DMS53 treated with DMSO at 0.1 percent for 48 hours (cell line): ENCODE measurements around the gene ITIH2.
"Not testable (repeated sequence)": the region's sequence is repeated elsewhere in the genome, so short reads cannot be mapped to it uniquely, and the experiment has no call there.

ENCODE experiments used
- DNase-seq: peaks from one replicate; lab custom pipeline; 2025; ENCODE audit not compliant: unreplicated experiment; lab: John Stamatoyannopoulos, UW

The ITIH2 gene

GRCh38 chr10:7738536-7739407 lies 35.7 kb downstream of the ITIH2 start:
- peak; percentile 19 for DNase-seq

GRCh38 chr10:7744307-7744706 lies 41.2 kb downstream of the ITIH2 start:
- no peak for DNase-seq

GRCh38 chr10:7748637-7749036 lies 45.5 kb downstream of the ITIH2 start:
- DNase-seq = not testable (repeated sequence)

- no peak for DNase-seq
These were observed 47.1 kb downstream of the ITIH2 start for GRCh38 chr10:7750222-7750621.

GRCh38 chr10:7752251-7752650 lies 49.1 kb downstream of the ITIH2 start:
- no peak for DNase-seq

GRCh38 chr10:7755103-7755502 lies 52.0 kb downstream of the ITIH2 start:
- DNase-seq = no peak

GRCh38 chr10:7756360-7756992 lies 53.4 kb downstream of the ITIH2 start:
- DNase-seq = no peak

DNA sequence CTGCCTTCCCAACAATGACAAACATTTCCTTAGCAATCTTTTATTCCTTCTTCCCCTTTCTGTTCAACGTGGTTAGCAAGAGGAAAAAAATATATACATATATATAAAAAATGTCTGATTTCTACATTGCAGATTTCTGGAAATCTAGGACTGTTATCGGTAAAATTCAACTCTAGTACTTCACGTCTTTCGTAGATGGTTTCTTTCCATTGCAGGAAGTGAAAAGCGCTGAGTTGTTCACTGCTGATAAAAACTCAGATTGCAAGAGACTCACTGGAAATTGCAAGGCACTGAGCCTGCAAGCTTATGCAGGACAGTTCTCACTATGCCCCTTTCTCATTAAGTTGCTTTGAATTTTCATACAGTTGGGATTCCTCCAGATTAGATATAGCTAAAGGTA lies 60.8 kb downstream of the ITIH2 start:
- DNase-seq = no peak

DNA sequence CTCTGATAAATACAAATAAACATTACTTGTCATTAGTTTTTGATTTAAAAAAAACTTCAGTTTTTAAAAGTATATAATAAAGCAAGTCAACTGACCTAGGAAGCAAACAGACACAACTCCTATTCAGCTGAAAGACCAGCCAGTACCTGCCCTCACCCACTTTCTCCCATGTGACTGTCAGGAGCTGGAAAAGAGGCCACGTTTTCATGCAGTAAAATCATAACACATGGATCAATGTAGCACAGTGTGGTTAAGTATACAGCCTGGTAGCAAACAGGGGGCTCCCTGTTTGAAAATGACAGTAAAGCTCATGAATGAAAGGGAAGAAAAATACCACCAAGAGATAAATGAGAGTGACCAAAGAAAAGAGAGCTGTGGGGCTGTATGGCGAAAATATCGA lies 63.1 kb downstream of the ITIH2 start:
- DNase-seq = no peak

GRCh38 chr10:7767209-7767608 lies 64.1 kb downstream of the ITIH2 start:
- no peak for DNase-seq

GRCh38 chr10:7768417-7768816 lies 65.3 kb downstream of the ITIH2 start:
- no peak for DNase-seq

DNA sequence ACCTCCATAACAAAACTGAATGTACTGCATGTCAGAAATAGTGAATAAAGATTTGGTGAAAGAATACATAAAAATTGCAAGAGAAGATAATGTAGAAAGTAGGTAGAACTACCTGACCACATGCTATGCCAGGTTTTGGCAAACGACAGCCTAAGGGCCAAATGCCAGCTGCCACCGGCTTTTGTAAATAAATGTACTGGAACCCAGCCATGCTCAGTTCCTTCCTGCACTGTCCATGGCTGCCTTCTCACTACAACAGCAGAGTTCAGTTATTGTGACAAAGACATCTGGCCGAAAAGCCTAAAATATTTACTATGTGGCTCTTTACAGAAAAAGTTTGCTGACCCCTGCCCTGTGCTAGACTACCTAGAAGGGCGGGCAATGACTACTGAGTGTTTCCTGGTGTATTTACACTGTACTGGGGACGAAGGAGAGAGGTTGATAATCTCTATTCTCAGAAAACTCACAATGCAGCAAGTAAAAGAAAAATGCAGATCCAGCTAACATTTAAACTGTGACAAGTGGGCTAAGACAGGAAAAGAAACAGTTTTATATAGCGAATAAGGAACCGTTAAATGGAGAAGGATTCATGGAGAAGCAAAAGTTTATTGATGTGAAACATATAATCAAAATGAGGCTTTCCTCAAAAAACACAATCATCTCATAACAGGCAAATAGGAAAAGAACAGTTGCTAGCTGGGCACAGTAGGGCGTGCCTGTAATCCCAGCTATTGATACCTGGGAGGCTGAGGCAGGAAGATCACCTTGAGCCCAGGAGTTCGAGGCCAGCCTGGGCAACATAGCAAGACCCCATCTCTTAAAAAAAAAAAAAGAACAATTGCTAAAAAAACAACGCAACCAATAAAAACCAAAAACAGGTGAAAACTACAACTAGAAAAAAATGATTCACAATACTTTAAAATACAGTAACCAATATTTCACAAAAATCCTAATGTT lies 71.0 kb downstream of the ITIH2 start:
- DNase-seq = peak; percentile 52

DNA sequence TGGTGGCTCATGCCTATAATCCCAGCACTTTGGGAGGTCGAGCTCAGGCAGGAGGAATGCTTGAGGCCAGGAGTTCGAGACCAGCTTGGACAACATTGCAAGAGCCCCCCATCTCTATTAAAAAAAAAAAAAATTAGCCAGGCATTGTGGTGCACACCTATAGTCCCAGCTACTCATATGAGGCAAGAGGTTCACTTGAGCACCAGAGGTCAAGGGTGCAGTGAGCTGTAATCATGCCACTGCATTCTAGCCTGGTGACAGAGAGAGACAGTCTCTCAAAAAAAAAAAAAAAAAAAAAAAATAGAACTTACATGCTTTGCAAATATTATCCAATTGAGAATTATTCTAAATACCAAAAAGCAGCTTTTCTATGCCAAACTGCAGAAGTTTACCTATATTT lies 73.7 kb downstream of the ITIH2 start:
- no peak for DNase-seq

DNA sequence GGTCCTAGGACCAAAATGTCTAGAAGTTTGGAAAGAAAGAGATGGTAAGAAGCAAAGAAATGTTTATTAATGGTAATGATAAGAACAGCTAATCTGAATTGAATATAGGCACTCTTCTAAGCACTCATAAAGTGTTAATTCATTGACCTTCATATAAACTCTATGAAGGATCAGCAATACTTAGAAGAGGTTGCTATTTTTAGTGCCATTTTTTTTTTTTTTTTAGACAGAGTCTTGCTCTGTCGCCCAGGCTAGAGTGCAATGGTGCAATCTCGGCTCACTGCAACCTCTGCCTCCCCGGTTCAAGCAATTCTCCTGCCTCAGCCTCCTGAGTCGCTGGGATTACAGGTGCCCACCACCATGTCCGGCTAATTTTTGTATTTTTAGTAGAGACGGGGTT lies 79.1 kb downstream of the ITIH2 start:
- not testable (repeated sequence) for DNase-seq

DNA sequence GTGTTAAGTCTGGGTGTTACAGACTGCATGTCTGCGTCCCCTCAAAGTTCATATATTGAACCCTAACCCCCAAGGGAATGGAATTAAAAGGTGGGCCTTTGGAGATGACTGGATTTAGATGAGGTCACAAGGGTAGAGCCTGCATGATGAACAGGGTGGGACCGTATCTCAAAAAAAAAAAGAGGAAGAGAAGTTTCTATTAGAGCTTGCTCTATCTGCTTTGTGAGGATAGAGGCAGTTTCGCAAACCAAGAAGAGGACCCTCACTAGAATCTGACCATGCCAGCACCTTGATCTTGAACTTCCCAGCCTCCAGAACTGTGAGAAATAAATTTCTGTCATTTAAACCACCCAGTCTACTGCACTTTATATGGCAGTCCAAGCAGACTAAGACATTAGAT lies 83.3 kb downstream of the ITIH2 start:
- no peak for DNase-seq

- no peak for DNase-seq
These were observed 84.2 kb downstream of the ITIH2 start for GRCh38 chr10:7787150-7787856.

GRCh38 chr10:7787857-7788638 lies 84.9 kb downstream of the ITIH2 start, which contains the start of the genes ATP5F1C and KIN:
ATP5F1C (plus strand) TSS chr10:7788177; CDS start chr10:7788208, 31 bp downstream.
KIN (minus strand) TSS chr10:7787993; CDS start chr10:7787933, 60 bp downstream.
- DNase-seq = peak; percentile 98

DNA sequence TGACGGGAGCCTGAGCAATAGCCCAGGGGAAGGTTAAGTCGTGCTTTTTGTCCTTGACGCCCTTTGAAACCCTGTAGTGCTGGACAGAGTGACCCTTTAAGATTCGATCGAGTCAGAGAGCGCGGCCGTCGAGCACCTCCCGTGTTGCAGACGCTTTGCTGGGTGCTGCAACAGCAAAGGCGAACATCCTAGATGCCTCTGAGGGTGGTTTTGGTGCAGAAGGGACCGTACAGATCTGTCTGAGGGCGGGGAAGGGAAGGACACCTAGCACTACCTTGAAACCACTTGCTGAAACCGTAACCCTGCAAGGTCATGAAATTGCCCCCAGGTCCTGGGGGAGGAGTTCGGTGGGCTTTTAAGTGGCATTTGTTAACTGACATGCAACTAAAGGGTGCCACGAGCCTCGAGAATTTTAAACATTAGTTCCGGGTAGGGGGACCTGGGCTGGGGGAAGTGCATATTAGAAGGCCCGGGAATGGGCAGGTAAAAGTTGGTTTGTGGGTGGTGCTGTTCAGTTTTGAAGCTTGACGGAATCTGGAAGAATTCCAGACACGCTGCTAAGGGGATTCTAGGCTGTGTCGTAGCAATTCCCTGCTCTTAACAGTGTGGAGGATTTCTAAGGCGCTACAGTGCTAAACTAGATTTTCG lies 85.6 kb downstream of the ITIH2 start:
- no peak for DNase-seq

GRCh38 chr10:7789390-7789789 lies 86.3 kb downstream of the ITIH2 start:
- DNase-seq = no peak
